Measurements from ENCODE around the gene CCNL2. TPM values are rescaled to one million over a fixed set of nuclear protein-coding genes. Genes with fewer than 3 reads are reported as not detected.
"Not testable (repeated sequence)": the region's sequence is repeated elsewhere in the genome, so short reads cannot be mapped to it uniquely, and the experiment has no call there.

Gene CCNL2
- total RNA-seq, 1 experiment from 2014 or later = 34.3 TPM

DNA sequence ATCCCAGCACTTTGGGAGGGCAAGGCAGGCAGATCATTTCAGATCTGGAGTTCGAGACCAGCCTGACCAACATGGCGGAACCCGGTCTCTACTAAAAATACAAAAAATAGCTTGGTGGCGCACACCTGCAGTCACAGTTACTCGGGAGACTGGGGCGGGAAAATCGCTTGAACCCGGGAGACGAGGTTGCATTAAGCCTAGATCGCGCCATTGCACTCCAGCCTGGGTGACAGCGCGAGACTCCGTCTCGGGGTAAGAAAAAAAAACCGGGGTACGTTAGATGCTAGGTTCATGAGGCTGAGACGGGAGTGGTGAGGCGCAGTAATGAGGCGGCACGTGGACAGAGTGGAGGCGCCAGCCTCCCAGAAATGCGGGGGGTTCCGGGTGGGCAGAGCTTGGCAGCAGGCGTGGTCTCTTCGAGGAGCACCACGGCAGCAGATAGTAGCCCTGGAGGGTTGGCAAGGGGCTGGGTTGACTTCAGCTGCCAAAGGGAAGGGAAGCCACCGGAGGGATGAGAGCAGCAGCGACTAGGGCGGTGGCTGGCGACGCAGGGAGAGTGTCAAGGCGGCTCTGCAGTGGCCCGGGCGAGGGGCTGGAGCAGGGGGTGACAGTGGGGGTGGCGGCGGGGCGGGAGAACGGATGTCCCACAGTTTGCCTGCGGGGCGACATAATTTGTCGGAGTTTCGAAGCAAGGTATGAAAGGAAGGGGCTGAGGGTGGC, 7.1 kb upstream of the CCNL2 start:
- in situ Hi-C loops (cut with HindIII; ENCODE audit: low pct_unique_long_range_greater_than_20kb, low sequenced_read_pairs) = no loop called here
- no peak for DNase-seq (ENCODE audit: low read depth)

DNA sequence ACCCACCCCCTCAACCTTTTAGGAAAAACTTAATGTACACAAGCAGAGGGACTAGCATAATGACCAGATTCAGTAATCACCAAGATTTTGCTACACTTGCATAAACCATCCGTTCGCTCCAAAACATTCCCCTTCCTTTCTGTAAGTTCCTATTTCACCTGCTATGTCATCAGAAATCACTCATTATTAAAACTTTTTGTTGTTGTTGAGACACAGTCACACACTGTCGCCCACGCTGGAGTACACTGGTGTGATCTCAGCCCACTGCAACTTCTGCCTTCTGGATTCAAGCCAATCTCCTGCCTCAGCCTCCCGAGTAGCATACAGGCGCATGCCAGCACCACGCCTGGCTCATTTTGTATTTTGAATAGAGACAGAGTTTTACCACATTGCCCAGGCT, 4.5 kb upstream of the CCNL2 start:
- DNase-seq (ENCODE audit: low read depth) = no peak
- in situ Hi-C loops (cut with HindIII; ENCODE audit: low pct_unique_long_range_greater_than_20kb, low sequenced_read_pairs) = no loop called here

DNA sequence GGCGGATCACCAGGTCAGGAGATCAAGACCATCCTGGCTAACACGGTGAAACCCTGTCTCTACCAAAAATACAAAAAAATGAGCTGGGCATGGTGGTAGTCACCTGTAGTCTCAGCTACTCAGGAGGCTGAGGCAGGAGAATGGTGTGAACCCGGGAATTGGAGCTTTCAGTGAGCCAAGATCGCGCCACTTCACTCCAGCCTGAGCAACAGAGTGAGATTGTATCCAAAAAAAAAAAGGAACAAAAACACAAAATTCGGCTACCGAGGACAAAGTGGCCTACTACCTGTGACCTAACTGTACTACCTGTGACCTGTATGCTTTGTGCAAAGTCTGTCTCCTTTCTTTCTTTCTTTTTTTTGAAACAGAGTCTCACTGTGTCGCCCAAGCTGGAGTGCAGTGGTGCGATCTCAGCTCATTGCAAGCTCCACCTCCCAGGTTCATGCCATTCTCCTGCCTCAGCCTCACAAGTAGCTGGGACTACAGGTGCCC, 3.8 kb upstream of the CCNL2 start:
- in situ Hi-C loops (cut with HindIII; ENCODE audit: low pct_unique_long_range_greater_than_20kb, low sequenced_read_pairs); DNase-seq (ENCODE audit: low read depth): not testable (repeated sequence)

DNA sequence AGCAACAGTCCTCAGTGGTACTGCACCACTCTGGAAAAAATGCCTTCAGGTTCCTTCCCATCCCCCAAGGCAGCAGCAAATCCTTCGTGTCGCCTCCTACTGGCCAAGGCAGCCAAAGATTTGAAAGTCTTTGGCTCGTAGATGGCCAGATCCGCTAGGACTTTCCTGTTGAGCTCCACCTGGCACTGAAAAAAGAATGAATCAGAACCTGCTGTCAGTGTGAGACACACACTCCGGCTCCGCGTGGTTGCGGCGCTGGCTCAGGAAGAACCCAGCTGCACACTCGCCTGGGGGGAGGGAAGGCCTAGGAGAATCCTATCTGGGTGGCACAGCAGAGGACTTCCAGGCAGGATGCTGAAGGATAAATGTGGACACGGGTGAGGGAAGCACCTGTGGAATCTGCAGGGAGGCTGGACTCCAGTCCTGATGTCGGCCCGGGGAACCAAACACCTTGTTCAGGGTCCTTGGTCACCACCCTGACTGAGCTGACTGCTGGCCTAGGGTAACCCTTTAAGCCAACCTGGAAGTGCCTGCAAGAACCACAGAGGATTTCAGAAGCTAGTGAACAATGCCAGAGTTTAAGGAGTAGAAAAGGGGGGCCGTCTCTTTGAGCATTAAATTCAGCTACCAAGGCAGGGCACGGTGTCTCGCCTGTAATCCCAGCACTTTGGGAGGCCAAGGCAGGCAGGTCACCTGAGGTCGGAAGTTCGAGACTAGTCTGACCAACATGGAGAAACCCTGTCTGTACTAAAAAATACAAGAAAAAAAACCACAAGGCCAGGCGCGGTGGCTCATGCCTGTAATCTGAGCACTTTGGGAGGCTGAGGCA, 3.2 kb upstream of the CCNL2 start:
- DNase-seq (ENCODE audit: low read depth) = peak; percentile 44
- in situ Hi-C loops (cut with HindIII; ENCODE audit: low pct_unique_long_range_greater_than_20kb, low sequenced_read_pairs) = no loop called here

DNA sequence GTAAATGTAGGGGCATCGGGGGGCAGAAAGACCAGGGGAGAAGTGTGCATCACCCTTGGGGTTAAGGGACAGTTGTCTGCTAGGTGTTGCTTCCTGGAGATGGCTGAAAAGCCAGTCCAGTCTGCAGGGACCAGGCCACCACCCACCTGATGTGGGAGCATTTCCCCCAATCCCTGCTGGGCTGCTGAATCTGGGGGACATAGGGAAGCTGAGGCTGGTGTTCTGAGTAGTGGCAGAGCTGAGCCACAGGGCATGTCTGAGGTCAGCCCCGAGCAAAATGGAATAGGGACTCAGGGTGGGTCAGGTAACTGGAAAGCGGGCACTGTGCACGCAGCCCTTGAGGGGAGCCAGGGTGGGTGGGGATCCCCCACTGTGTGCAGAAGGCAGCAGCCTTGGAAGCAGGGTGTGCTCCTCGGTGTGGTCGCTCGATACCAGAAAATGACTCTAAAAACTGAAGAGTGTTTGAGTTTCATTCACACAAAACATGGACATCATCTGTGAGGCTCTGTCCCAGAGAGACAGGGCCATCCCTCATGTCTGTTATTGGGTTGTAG, 2.4 kb upstream of the CCNL2 start:
- in situ Hi-C loops (cut with HindIII; ENCODE audit: low pct_unique_long_range_greater_than_20kb, low sequenced_read_pairs) = no loop called here
- no peak for DNase-seq (ENCODE audit: low read depth)

DNA sequence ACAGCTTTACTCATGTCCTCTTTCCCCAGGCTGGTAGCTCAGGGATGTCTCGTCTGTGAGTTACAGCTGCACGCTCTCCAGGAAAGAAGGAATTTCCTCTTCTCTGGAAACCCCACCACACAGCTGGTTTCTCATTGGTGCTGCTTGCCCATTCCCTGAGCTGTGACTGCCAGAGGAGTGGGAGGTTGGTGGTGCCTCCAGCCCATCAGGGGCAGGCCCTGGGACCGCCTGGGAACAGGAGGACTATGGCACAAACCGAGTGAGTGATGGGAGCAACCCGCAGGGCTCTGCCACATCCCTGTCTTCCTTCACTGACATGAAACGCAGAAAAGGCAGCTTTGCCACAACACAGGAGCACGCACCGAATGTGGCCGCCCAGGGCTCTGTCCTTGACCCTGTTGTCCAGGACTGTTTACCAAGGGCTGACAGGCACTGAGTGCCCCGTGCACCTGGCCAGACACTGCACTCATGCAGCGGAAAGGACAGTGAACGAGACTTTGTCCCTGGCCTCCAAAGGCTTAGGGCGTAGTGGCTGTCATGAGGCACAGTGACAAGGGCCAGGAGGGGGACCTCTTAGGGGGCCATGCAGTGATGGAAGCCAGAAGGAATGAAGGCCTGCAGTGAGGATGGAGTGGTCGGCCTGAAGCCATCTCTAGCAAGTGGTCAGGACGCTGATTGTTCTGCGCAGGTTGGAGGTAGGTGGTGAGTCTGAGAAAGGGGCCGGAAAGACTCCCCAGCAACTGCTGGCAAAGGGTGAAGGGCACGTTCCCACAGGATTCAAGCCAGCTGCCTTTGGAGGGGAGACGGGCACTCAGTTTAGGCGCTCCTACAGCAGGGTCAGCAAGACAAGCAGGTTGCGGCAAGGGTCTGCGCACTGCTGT, 1.7 kb upstream of the CCNL2 start:
- in situ Hi-C loops (cut with HindIII; ENCODE audit: low pct_unique_long_range_greater_than_20kb, low sequenced_read_pairs) = no loop called here
- DNase-seq (ENCODE audit: low read depth) = no peak

DNA sequence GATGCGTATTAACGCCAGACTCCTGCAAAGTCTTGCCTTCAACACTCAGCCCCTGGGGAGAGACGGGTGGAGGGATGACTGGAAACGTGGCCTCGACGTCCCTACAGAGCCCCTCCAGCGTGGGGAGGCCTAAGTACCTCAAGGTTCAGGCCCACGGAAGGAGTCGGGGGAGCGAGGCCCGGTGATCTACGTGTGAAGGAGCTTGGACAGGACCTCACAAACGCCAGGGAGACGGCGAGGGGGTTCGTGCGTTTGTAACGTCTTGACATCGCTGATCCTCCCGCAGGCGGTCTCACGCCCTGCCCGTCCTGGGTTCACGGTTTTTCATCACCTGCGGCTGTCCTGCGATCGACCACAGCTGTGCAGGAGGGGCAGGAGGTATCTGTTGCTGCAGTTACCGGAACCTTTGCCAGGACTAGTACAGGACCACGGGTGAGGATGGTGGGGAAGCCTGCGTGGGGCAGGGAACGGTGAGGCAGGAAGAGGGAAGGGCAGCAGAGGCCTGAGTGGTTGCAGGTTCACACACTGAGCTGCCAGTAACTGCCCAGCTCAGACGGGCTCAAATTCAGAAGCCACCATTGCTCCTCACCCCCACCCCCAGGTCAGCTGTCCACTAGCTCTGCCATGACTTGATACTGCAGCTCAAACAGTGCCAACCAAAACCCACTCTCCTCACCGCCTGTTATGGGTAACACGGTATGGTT, 889 bp upstream of the CCNL2 start:
- in situ Hi-C loops (cut with HindIII; ENCODE audit: low pct_unique_long_range_greater_than_20kb, low sequenced_read_pairs) = no loop called here
- peak; percentile 19 for DNase-seq (ENCODE audit: low read depth)

DNA sequence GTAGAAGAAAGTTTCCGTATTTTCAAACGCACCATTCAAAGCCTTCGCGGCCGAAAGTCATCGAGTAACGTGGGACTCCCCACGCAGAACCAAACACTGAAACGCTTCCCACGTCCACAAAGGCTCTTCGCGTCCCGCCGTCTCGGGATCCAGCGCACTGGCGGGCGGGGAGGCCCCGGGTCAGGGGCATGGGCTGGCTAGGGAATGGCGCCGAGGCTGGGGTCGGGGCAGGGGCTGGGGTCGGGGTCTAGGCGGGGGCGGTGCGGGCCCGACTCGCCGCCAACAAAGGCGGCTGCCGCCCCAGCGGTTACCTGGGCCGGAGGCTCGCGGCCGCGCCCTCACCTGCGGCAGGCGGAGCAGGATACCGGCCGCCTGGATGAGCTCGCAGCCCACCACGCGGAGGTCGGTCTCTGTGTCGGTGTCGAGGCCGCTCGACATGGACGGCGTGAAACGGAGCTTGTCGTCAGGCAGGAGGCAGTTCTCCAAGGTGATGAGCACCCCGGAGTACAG, 403 bp downstream of the CCNL2 start:
- in situ Hi-C loops (cut with HindIII; ENCODE audit: low pct_unique_long_range_greater_than_20kb, low sequenced_read_pairs) = no loop called here
- DNase-seq (ENCODE audit: low read depth) = no peak

DNA sequence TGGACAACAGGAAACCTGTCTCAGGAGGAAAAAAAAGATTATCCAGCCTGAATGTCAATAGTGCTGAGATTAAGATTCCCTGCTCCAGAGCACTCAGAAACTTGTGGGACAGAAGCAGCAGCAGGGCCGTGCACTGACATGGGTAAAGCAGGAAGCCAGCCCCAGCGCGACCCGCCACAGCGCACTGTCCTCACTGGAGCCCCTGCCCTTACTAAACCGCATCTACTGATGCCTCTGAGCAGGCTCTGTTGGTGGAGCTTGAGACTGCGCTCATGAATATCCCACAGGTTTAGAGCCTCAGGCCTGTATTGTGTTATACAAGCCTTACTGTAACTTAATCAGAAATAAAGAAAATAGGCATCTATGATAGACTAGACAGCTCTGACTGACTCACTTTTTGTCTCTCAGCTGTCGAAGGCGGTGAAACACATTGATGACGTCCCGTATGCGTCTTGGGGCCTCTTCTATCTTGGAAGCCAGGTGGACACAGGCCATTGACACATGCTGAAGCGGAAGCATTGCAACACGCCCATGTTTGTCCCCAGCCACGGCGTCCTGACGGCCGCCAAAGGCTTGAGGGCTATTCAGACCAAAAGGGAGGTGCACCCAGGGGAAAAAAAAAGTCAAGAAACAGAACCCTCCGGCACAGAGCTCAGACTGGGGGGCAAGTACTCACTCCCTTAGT, 1.2 kb downstream of the CCNL2 start:
- in situ Hi-C loops (cut with HindIII; ENCODE audit: low pct_unique_long_range_greater_than_20kb, low sequenced_read_pairs) = no loop called here
- no peak for DNase-seq (ENCODE audit: low read depth)

DNA sequence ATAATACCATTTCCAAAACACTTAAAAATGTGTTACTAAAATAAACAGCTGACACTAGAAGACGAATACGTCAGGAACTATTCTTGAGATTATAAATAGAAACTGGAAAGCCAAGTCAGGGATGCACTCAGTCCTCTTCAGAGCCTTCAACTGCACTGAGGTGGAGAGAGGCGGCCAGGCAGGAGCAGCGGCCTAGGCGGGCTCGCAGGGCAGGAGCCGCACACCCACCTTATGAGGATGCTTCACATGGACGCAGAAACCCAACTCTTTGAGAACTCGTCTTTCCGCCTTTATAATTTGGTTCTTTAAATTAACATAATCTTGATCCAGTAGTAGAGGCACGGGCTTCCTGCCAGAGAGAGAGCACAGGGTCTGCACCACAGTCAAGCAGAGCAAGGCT, 4.0 kb downstream of the CCNL2 start:
- no peak for DNase-seq (ENCODE audit: low read depth)
- in situ Hi-C loops (cut with HindIII; ENCODE audit: low pct_unique_long_range_greater_than_20kb, low sequenced_read_pairs) = no loop called here

DNA sequence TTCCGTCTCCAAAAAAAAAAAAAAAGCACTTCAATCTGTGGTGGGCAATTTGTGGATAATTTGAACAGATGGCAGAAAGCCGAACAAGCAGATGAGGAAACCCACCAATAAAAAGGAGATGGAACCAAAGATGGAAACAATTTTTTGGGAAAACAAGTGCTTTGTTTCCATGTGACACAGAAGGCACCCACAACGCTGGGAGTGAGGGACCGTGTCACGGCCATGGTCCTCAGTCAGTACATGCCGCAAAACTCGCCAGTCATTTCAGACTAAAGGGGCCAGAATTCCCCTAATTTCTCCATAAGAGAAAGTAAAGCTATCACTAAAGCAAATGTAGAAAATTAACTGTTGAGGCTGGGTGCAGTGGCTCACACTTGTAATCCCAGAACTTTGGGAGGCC, 5.0 kb downstream of the CCNL2 start:
- no peak for DNase-seq (ENCODE audit: low read depth)

DNA sequence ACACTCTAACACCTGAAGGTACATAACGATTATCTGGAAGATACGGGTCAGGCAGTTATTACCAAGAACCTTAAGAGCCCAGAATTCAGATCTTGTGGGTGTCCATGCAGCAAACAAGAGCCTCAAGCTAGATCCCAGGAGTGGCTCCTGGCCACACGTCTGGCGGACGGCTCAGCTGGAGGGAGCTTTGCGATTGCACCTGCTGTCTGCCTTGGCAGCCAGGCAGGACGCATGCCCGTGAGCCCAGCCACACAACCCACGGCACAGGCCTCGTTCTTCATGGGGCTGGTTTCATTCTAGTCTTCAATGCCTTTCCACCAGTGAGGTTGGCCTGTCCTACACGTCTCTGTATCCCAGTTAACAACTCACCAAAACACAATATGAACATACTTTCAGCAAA, 5.7 kb downstream of the CCNL2 start:
- no peak for DNase-seq (ENCODE audit: low read depth)
- in situ Hi-C loops (cut with HindIII; ENCODE audit: low pct_unique_long_range_greater_than_20kb, low sequenced_read_pairs) = no loop called here

More for the DNA sequence above, 5.0 kb downstream of the CCNL2 start:
- in situ Hi-C loops (cut with HindIII; ENCODE audit: low pct_unique_long_range_greater_than_20kb, low sequenced_read_pairs) = no loop called here

DNA sequence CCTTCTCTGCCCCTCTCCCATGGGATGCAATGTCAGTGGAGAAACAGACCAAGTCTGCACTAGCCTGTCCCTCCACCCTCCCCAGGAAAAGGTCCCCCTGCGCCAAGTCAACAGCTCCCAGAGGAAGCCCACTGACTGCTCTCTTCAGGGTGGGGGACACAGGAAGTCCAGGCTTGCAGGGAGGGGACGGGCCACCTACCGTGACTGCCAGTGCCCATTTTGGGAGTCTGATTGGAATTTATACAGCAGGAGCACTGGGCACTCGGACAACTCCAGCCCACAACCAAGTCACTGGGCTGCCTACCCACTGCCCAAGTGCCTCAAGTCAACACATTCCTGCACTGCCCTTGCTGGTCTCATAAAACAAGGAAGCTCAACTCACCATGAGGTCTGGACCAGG, 6.1 kb downstream of the CCNL2 start:
- in situ Hi-C loops (cut with HindIII; ENCODE audit: low pct_unique_long_range_greater_than_20kb, low sequenced_read_pairs) = no loop called here
- DNase-seq (ENCODE audit: low read depth) = no peak

DNA sequence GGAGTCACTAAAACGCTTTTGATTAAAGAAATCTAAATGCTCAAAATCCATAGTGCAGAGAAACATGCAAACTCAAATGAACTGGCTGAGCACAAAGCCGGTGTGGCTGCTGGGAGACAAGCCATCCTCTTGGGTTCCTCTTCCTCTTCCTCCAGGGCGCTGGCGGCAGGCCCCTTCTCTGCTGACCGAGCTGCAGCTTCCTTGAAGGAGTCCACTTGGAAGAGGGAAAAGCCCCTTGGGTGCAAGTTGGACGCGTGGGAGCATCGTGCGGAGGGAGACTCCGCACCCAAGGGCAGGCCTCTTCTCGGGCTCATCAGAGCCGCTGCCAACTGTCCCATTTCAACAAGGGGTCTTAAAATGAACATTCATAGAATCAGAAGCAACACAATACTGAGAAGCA, 7.9 kb downstream of the CCNL2 start:
- in situ Hi-C loops (cut with HindIII; ENCODE audit: low pct_unique_long_range_greater_than_20kb, low sequenced_read_pairs) = no loop called here
- DNase-seq (ENCODE audit: low read depth) = no peak

DNA sequence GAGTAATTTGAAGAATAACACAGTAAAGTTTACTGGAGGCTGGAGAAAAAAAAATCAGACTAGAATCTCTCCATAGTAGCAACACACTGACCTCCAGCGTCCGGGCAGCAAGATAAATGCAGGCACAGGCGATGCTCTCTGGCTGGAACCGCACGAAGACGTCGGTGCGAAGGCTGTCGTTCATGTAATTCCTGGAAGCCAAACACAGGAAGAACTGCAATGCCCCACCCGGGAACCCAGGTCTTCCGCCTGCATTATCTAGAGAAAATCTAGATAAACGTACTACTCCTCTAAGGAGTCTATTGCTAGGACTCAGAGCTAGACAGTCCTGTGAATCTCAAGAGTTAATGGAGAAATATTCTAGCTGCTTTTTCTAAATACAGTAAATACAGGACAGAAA, 8.5 kb downstream of the CCNL2 start:
- DNase-seq (ENCODE audit: low read depth) = no peak
- in situ Hi-C loops (cut with HindIII; ENCODE audit: low pct_unique_long_range_greater_than_20kb, low sequenced_read_pairs) = no loop called here

DNA sequence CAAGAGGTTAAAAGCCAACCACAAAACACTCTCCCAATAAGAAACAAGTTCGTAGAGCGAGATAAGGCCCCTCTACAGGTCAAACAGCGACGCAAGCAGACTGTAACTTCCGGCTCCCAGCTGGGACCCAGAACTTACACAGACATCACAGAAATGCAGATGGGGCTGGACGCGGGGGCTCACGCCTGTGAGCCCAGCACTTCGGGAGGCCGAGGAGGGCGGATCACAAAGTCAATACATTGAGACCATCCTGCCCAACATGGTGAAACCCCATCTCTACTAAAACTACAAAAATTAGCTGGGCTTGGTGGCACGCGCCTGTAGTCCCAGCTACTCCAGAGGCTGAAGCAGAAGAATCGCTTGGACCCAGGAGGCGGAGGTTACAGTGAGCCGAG, 11.1 kb downstream of the CCNL2 start:
- DNase-seq (ENCODE audit: low read depth) = no peak
- in situ Hi-C loops (cut with HindIII; ENCODE audit: low pct_unique_long_range_greater_than_20kb, low sequenced_read_pairs) = no loop called here

Measured in Caki2 (cell line).